ENCODE measurements around the gene GRIP2.

- no peak for TF ChIP-seq HIVEP1 (CRISPR knock-in tag; IDR thresholded peaks at IDR 0.05)
- TF ChIP-seq ZFP1 (CRISPR knock-in tag; IDR thresholded peaks at IDR 0.05) = no peak
- TF ChIP-seq CTCF (IDR thresholded peaks at IDR 0.05 in 2 of 3, conservative IDR thresholded peaks at IDR 0.05 in 1 of 3; ENCODE audit: insufficient read depth in 2 of 3, low read depth in 1 of 3, low read length in 3 of 3) = no peak
- TF ChIP-seq ZNF398 (CRISPR knock-in tag; IDR thresholded peaks at IDR 0.05) = no peak
- TF ChIP-seq NR3C1 (CRISPR knock-in tag; IDR thresholded peaks at IDR 0.05) = no peak
Measured at GRCh38 chr3:14547693-14548092, 7.6 kb upstream of the GRIP2 start.

Measured in K562 (cell line).